ENCODE measurements around the gene TADA2A. TPM values are rescaled to one million over a fixed set of nuclear protein-coding genes. Genes with fewer than 3 reads are reported as not detected.
"Not testable (repeated sequence)": the region's sequence is repeated elsewhere in the genome, so short reads cannot be mapped to it uniquely, and the experiment has no call there.

The TADA2A gene
- total RNA-seq, 2 donors from 2014 or later = 20.2 to 26.8 TPM

DNA sequence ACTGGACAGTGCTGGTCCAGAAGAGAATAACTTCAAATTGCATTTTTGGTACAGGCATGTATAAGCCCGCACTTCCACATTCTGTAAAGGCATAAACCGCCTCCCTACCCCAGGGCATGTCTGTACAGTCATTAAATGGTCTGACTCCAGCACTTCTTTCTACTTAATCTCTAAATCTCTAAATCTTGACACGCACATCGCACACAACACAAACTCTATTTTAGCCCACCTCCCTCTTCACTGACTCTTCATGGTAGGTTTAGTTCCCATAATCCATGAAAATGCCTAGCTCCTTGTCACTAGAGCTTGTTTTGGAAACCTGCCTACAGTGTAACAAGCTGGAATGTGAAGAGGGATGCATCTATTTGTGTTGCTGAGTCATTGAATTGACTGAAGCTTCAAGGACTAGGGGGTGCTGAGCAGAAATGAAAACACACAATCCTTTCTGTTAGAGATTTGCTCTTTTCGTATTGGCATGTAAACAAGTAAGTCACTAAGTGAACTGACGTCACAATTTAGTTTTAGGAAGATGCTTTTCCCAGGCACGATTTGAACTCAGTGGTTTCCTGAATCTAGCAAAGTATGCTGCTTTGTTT lies 81.4 kb downstream of the TADA2A start:
- DNase-seq (ENCODE audit: low spot score) = no peak
- intact Hi-C loops (cut with DNase I) = no loop called here

DNA sequence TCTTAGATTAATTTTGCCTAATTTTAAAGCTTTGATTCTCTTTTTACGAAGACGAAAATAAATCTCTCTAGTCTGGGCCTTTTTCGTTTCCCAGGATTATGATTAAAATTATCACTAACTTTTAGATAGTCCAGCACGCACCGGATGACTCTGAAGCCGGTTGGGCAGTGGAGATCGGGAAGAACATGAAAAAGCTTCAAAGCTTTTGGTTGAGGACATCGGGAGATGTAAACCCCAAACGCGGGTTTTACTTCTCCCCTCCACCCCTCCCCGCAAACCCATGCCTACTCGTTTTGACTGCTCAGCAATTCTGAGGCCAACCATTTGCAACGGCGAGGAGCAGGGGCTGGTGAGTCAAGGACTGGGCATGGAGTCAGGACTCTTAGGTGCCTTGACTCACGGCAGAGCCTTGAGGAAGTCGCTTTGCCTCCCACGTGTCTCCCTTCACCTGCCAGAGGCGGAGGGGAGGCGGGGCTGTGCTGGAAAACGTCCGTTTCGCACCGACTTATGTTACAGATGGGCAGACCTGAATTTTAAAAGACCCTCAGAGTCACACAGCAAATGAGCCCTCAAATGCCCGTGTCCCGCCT lies 82.0 kb downstream of the TADA2A start:
- DNase-seq (ENCODE audit: low spot score) = peak; percentile 91
- intact Hi-C loops (cut with DNase I) = no loop called here

DNA sequence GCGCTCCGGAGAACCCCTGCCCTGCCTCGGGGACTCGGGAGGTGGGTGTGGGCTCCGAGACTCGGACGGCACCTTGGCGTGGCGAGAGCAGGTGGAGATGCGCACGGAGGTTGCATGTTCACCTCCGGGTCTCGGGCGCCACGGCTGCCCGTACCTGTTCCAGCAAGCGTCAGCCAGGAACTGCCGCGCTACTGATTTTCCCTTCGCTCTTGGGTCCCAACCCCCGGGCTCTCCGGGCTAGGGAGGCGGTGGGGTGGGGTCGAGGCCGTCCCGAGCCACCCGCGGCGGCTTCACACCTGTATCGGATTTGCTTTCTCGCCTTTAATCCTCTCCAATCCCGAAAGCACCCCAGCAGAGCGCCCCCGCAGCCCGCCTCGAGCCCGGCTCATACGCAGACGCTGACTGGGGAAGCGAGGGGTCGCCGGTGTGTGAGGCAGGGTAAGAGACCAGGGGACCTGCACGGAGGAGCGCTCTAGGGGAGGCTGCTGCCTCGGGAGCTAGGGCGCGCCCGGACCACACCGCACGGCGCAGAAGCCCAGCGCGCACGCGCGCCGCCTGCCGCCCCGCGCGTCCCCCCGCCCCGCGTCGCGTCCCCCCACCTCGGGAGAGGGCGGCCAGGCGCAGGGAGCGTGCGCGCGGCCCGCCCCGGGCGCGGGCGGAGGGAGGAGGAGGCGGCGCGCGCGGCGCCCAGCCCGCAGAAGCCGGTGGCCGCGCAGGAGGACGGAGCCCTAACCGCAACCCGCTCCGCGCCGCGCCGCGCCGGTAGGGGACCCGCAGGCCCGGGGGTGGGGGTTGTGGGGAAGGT lies 82.7 kb downstream of the TADA2A start, which contains the start of gene DUSP14:
TSS of gene DUSP14 (plus strand) at position 695 of the 805 bp plus-strand sequence. CDS start 22,382 bp downstream, outside the sequence.
- intact Hi-C loops (cut with DNase I) = no loop called here
- peak; percentile 91 for DNase-seq (ENCODE audit: low spot score)

DNA sequence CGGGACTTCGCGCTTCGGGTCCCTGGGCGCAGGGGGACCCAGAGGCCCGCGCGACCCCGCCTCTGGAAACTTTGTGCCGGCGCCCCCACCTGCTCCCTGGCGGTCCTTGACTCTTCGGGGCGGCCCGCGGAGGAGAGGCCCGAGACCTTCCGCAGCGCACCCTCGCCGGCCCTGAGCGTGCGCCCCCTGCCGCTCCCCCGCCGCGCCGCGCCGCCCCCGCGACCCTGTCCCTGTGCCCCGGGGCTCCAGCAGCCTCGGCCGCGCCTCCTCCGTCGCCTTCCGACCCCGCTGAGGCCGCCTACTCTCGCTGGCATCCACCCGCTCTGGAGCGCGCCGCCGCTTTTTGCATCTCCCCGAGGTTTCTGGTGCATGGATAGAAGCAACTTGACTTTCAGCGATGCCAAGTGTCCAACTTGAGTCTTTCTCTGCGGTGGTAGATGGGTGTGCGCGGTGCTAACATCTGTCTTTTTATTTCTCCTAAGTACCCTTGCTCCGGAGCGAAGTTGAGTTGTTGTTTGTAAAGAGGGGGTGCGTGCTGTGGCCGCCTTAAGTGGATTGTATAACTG lies 83.4 kb downstream of the TADA2A start:
- intact Hi-C loops (cut with DNase I) = no loop called here
- peak; percentile 90 for DNase-seq (ENCODE audit: low spot score)

DNA sequence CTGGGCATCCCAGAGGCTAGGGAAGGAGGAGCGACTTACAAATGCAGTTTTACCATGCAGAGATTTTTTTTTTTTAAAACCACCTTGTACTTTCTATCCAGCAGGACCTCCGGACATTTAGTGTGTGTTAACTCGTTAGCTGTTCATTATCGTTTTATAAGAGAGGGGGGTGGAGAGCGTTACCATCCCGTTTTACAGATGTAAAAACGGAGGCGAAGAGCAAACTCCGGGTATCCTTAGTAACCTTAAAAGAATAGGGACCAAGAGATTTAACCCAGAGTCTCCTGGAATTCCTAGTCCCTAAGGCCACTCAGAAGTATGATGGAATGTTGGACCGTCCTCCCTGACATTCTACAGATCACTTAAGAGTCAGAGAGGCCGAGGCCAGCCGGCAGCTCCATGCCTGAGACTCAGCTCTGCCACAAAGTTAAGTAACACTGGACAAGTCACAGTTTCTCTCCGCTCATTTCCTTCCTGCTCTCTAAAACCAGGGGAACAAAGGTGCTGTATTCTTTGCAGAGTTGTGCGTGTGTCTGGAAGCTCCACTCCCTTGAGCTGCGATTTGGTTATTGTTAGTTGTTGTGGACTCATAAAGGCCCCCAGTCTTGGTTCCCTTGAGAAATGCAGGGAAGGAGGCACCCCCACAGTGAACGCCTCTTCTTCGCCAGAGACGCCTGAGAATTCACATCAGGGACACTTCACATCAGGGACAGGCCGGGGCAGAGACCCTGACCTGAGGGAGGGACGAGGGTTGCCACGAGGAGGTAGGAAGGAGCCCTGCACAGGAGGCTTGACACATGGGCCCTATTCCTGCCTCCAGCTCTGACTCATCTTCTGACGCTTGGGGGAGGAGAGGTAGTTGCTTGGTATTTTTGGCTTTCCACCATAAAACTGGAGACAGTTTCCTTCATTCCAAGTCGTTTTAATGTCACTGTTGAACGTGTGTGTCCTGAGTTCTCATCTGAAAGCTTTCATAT lies 84.2 kb downstream of the TADA2A start:
- DNase-seq (ENCODE audit: low spot score) = no peak

DNA sequence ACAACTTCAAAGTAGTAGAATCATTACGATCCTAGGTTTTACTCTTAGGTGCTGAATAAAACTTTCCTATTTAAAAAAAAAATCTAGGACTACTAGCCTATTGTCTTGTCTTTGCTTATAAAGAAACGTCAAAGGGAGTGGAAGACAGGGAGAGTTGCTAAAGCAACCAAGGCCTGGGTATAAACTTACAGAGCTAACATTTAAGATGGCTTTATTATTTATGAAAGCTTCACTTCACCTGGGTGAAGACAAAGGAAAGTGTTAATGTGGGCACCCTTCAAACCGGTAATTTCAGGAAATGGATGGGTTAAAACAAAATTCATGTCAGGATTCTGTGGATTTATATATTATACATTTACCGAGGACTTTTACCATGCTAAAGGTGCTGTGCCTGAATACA lies 85.5 kb downstream of the TADA2A start:
- intact Hi-C loops (cut with DNase I) = no loop called here
- no peak for DNase-seq (ENCODE audit: low spot score)

More for the DNA sequence above, 84.2 kb downstream of the TADA2A start:
- intact Hi-C loops (cut with DNase I) = no loop called here

DNA sequence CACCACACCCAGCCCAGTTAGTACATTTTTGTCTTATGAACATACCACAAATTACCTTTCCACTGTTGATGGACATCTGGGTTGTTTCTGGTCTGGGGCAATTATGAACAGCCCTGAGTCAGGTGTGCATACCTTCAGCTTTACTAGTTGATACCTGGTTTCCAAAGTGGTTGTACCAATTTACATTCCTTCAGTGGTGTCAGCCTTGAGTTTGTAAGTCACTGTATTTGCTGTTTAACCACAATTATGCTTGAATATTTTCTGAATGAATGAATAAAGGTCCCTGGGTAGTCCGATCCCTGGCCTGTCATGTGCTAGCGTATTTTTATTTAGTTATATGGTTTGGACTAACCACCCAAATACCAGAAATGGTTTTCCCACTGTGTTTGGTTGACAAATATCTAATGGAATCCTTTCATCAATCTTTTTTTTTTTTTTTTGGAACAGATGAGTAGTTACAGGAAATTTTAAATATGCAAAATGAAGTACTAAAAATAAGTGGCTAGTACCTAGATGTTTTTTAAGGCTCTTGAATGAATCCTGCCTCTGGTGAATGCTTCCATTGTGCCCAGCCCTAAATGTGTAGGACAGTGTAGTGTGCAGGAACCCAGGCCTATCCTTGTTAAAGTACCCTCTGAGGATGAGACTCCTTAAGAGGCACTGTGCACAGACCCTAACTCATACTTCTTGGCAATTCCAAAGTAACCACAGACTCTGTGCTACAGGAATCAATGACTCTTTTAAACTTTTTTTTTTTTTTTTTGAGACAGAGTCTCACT lies 86.8 kb downstream of the TADA2A start:
- intact Hi-C loops (cut with DNase I) = no loop called here

DNA sequence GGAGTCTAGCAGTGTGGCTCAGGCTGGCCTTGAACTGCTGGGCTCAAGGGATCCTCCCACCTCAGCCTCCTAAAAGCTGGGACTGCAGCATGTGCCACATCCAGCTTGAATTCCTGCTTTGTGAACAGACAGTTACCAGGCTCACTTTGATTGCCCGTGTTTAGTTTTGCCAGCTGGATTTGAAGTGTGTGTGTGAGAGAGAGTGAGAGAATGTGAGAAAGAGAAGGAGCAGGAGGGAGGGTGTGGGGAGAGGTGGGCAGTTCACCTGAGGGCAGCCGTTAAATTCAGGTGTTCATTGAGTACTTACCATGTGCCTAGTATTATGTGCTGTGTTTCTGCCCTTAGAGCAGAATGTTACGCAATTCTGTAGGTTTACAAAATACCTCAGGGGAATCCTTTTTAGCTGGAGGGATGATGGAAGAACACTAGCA lies 87.7 kb downstream of the TADA2A start:
- no peak for DNase-seq (ENCODE audit: low spot score)
- intact Hi-C loops (cut with DNase I) = no loop called here

More for the DNA sequence above, 86.8 kb downstream of the TADA2A start:
- DNase-seq (ENCODE audit: low spot score) = no peak

DNA sequence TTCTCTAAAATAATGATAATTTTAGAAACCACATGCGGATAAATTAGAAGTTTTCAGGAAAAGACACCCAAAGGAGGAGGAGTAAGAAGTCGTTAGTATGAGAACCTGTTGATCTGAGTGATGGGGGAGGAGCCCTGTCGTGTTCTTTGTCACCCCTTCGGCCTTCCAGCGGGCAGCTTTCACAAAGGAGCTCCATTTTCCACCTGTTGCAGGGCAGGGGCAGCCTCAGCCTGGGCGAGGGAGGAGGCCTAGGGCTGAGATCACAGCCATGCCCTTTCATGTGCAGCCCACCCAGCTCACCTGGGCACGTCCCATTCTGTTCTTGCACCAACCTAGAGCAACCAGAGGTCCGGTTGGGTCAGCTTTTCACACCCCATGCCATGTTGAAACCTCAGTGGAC lies 88.3 kb downstream of the TADA2A start:
- intact Hi-C loops (cut with DNase I) = no loop called here
- DNase-seq (ENCODE audit: low spot score) = no peak

DNA sequence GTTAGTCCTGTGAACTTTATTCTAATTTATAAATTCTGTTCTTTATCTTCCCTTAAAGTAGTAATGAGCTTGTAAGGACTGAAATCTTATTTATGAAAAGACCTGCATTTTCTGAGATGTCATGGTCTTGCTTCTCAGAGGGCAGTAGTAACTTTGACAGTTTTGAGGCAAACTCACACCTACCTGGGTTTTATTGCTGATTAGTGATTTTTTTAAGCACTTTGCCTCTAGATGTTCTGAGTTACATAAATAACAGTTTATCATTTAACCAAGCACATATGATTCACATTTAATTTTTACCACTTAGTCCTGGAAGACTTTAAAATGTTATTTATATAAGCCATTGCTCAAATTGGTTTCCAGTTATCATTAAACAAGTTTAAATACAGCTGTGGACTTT lies 93.7 kb downstream of the TADA2A start:
- intact Hi-C loops (cut with DNase I) = no loop called here
- DNase-seq (ENCODE audit: low spot score) = no peak

DNA sequence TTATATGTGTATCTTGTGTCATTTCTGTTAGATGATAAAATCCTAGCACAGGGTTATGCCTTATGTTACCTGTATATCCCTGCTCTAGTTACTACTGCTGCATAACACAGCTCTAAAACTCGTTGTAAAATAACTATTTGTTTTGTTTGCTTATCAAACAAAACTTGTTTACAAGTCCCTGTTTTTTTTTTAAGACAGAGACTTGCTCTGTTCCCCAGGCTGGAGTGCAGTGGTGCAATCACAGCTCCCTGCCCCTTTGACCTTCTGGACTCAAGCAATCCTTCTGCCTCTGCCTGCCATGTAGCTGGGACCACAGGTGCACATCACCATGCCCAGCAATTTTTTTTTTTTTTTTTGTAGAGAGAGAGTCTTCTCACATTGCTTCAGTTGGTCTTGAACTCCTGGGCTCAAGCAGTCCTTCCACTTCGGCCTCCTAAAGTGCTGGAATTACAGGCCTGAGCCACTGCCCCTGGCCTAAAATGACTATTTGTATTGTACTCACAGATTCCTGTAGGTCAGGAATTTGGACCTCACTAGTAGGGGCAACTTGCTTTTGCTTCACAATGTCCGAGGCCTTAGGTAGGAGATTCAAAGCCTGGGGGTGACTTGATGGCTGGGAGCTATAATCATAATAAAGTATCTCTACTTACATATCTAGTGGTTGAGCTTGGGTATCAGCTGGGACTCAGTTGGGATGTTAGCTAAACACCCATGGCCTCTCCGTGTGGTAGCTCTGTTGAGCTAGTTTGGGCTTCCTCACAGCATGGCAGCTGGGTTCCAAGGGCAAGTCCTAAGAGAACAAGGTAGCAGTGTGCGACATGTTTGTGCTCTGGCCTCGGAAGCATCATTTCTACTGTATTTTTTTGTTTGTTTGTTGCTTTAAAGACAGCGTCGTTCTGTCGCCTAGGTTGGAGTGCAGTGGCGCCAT lies 95.6 kb downstream of the TADA2A start:
- intact Hi-C loops (cut with DNase I) = no loop called here
- no peak for DNase-seq (ENCODE audit: low spot score)

DNA sequence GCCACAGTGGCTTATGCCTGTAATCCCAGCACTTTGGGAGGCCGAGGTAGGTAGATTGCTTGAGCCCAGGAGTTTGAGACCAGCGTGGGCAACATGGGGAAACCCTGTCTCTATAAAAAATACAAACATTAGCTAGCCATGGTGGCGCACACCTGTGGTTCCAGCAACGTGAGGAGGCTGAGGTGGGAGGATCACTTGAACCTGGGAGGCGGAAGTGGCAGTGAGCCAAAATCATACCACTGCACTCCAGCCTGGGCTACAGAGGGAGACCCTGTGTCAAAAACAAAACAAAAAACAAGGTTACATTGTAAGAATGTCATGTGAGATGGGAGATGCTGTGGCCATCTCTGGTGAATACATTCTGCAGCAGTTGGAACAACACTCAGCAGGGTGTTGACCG lies 96.5 kb downstream of the TADA2A start:
- intact Hi-C loops (cut with DNase I) = no loop called here
- no peak for DNase-seq (ENCODE audit: low spot score)

DNA sequence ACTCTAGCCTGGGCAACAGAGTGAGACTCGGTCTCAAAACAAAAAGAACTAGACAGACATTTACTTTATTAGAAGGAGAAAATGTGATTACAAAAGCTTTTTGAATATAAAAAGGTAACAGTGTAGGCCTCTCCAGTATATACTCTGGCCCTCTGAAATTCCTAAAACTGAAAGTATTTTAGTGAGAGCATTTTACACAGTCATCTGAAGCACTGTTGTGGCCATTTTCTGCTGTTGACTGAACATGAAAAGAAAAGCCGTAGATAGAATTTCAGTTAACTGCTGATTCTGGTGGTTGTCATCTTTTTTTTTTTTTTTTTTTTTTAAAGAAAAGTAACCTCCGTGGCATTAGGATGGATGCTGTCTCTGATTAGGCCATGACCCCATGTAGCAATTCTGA lies 98.6 kb downstream of the TADA2A start:
- intact Hi-C loops (cut with DNase I) = no loop called here
- DNase-seq (ENCODE audit: low spot score) = no peak

DNA sequence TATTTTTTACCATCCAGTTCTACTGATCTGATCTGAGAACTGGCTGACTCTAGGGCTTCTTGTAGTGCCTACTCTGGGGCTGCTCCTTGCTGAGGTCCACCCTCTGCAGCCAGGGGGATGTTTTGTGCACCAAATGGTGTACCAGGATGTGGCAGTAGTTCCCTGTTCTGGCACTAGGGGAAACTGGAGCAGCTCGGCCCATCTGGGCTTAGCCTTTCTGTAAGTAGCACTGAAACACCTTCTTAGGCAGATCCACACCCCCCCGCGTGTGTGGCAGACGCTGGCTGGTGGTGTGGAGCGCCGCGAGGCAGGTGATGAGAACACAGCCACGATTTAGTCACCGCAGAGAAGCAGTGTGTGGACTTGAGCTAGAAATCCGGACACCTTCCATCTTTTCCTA lies 100.0 kb downstream of the TADA2A start:
- intact Hi-C loops (cut with DNase I) = no loop called here
- DNase-seq (ENCODE audit: low spot score) = no peak

DNA sequence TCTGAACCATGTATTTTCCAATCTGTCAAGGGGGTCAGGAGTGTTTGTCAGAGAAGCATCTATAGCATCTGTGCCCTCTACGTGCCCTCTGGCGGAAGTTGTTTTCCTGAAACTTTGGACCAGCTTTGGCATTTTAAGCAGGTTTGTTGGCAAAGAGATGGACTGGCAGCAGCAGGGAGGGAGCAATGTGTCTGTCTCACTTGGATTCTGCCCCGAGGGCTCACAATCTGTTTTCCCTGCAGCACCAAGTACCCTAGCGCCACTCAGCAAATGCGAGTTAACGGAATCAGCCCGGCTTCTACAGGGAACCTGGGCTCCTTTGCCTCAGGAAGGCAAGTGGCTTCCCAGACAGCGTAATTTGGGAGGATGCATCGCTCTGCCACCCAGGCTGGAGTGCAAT lies 100.4 kb downstream of the TADA2A start:
- no peak for DNase-seq (ENCODE audit: low spot score)
- intact Hi-C loops (cut with DNase I) = no loop called here

DNA sequence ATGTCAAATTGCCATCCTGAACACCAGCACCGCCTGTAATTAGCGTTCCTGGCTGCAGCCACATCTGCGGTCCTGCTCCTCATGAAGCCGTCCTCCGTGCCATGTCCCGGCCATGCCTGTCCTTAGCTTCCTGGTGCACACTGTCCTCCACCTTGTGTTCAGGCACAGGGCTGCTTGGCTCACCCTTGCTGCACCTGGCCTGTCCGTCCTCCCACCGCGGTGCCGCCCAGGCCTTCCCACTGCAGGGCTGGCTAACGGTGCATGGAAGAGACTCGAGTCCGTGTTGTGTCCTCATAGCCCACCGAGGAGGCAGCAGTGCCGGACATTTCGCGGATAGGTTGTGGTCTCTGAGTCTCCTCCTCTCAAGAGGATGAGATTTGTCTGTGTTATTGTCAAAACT lies 103.4 kb downstream of the TADA2A start:
- intact Hi-C loops (cut with DNase I) = no loop called here
- DNase-seq (ENCODE audit: low spot score) = no peak

DNA sequence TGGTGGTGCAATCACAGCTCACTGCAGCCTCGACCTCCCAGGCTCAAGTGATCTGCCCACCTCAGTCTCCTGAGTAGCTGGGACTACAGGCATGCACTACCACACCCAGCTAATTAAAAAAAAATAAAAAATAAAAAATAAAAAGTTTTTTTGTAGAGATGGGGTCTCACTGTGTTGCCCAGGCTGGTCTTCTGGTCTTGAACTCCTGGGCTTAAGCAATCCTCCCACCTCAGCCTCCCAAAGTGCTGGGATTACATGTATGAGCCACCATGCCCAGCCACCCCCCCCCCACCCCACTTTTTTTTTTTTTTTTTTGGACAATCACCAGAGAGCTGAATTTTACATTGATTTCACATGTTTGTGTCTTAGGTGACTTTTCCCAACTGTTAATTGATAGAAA lies 105.0 kb downstream of the TADA2A start:
- DNase-seq (ENCODE audit: low spot score); intact Hi-C loops (cut with DNase I): not testable (repeated sequence)

Data from posterior vena cava (tissue), 2 donors.